HG03095 (cell line): ENCODE measurements around the gene SYCE1L.
"Not testable (repeated sequence)": the region's sequence is repeated elsewhere in the genome, so short reads cannot be mapped to it uniquely, and the experiment has no call there.

Experiments used
- ATAC-seq: cut with Tn5 transposase; IDR thresholded peaks from one replicate; pipeline ENCODE4 v1.9.1; 2021; ENCODE audit warnings: moderate library complexity; ENCODE audit not compliant: unreplicated experiment

Gene SYCE1L

GRCh38 chr16:77197747-77198146, 1.5 kb upstream of the SYCE1L start:
- no peak for ATAC-seq

DNA sequence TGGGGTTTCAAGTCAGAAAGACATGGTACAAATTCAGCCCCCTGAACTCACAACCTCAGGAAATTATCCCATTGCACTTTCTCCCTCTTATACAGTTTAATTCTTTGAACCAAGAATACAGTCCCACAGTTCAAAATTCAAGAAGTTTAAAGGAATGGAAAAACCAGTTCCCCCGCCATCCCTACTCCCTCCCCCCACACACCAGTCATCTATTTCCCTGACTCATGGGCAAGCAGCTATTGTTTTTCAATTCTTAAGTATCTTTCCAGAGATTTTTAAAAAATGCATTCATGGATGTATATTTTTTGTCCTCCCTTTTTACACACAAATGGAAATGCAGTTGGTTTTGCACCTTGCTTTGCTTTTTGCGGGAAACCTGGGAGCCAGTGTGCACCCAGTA, 7.3 kb downstream of the SYCE1L start:
- ATAC-seq, result no peak

- ATAC-seq, result no peak
These were observed 7.8 kb downstream of the SYCE1L start for GRCh38 chr16:77207030-77207429.

DNA sequence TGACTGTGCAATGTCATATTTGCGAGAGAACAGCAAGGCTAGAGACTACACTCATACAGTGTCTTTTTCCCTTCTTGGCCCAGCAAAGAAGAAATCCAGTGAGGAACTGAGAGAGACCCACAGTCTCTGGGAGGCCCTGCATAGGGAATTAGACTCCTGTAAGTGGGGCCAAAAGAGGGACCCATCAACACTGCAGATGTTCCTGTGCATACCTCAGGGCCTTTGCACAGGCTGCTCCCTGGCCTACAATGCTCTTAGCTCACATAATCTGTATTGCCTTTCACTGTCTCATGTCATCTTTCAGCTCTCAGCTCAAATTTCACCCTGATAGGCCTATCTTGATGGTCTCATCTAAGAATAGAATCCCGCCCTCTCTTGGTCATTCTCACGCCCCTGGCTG, 9.2 kb downstream of the SYCE1L start:
- ATAC-seq, result no peak

- ATAC-seq, result peak; percentile 58
These were observed 12.9 kb downstream of the SYCE1L start for GRCh38 chr16:77211880-77212740.

GRCh38 chr16:77212741-77213541, 13.7 kb downstream of the SYCE1L start:
- peak; percentile 76 for ATAC-seq

GRCh38 chr16:77213542-77214106, 14.4 kb downstream of the SYCE1L start:
- ATAC-seq, result no peak

GRCh38 chr16:77214411-77215138, 15.4 kb downstream of the SYCE1L start:
- no peak for ATAC-seq

DNA sequence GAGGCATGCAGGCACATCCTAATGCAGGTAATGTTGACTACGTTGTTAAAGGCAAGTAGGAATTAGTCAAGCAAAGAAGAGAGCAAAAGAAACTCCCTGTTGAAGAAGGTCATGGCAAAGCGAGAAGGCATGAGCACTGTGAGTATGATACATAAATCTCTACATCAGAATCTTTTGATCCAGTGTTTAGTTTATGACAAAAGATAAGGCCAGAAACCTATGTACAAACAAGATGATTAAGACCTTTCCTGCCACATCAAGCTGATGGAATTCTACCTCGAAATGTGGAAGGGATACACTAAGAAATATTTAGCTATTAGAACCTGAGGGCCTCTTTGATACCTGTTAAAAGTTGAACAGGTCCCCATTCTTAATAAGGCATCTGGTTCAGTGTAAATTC, 20.2 kb downstream of the SYCE1L start:
- ATAC-seq, result no peak

GRCh38 chr16:77220427-77220826, 21.2 kb downstream of the SYCE1L start:
- ATAC-seq, result peak; percentile 83

GRCh38 chr16:77221482-77221881, 22.3 kb downstream of the SYCE1L start:
- no peak for ATAC-seq

GRCh38 chr16:77223184-77223583, 24.0 kb downstream of the SYCE1L start:
- no peak for ATAC-seq

GRCh38 chr16:77225182-77225581, 26.0 kb downstream of the SYCE1L start:
- ATAC-seq, result no peak

DNA sequence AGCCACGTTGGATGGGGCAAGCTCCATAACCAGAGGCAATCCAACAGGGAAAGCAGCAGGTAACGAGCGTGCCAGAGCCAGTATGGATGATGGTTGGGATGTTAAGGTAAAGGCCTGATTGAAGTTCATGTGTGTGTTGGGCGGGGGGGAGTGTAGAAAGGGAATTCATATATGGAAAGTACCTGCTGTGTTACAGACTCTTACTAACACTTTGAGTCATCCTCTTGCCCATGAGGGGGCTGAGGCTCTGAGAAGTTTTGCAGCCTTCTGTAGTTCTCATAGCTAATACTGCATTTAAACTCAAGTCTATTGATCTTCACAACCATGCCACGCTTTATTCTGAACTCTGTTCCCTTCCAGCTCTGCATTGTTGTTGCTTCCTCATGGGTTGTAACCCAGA, 28.5 kb downstream of the SYCE1L start:
- ATAC-seq, result peak; percentile 94

DNA sequence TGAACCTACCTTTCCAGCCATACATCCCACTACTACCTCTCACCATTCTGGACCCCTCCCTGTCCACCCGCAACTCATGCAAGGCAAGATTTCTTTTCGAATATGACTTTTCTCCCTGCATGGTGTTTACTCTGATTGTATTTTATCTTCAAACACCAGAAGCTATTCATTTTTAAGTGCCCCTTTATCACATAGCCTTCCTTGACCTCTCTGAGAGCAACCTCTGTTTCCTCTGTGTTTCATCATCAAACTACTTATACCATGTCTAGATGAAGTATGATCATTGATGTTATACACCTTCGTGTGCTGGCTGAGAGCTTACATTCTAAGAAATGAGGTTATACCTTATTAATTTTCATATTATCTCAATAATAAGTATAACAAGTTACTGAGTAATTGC, 31.8 kb downstream of the SYCE1L start:
- ATAC-seq, result no peak

DNA sequence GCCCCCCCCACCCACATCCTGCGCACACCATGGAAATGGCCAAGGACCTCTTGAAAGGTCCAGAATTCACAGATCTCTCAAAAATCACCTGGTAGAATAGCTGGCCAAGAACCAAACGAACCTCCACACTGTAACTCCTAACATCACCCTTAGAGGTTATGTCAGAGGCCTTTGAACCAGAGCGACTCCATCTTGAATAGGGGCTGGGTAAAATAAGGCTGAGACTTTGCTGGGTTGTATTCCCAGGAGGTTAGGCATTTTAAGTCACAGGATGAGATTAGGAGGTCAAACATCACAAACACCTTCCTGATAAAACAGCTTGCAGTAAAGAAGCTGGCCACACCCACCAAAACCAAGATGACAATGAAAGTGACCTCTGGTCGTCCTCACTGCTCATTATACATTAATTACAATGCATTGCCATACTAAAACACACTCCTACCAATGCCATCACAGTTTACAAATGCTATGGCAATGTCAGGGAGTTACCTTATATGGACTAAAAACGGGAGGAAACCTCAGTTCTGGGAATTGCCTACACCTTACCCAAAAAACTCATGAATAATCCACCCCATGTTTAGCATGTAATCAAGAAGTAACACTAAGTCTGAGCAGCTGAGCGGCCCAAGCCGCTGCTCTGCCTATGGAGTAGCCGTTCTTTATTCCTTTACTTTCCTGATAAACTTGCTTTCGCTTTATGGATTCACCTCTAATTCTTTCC, 34.8 kb downstream of the SYCE1L start:
- ATAC-seq, result no peak

- ATAC-seq, result no peak
These were observed 35.4 kb downstream of the SYCE1L start for GRCh38 chr16:77234611-77235010.

DNA sequence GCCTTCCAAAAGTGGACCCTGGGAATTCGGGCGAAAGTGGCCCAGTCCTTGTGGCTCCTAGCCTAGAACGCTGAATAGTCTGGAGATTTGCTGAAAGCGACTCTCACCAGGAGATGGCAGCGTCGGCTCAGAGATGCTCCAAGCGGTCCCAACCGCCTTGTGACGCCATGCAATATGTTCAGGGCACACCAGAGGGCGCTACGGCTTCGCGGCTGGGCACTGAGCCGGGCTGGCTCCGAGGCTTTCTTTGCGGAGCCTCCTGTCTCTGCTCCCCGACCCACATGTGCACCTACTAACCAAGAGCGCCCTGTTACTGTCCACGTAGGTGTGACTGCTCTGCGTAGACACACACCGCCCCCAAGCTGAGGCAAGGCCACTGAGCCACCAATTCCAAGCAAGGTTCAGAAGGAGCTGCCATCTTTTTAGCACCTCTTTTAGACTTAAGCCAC, 36.9 kb downstream of the SYCE1L start:
- peak; percentile 99 for ATAC-seq

DNA sequence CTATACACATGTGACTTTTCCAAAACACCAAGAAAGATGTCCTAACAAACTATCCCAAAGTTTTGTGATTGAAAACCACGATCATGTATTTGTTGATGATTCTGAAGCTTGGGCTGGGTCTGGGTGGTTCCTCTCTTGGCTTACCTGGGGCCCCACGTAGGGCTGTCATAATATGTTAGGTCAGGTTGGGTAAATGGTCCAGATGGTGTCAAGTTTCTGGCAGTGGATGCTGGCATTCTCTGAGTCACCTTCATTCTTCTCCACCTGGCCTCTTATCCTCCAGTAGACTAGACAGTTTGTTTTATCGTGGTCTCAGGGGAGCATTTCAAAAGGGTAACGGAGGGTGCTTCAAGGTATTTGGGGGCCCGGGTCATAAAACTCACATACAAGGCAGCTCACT, 39.4 kb downstream of the SYCE1L start:
- no peak for ATAC-seq

DNA sequence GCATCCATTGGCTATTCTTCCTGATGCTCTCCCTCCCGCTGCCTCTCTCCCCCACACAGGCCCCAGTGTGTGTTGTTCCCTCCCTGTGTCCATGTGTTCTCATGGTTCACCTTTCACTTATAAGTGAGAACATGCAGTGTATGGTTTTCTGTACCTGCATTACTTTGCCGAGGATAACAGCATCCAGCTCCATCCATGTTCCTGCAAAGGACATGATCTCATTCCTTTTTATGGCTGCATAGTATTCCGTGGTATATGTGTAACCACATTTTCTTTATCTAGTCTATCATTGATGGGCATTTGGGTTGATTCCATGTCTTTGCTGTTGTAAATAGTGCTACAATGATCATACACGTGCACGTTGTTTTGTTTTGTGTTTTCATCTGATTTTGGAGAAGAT, 43.3 kb downstream of the SYCE1L start:
- not testable (repeated sequence) for ATAC-seq
